ENCODE measurements around the gene LRRTM4. TPM values are rescaled to one million over a fixed set of nuclear protein-coding genes. Genes with fewer than 3 reads are reported as not detected.

LRRTM4 gene
- polyA plus RNA-seq, 1 donor, result 1.2 TPM

GRCh38 chr2:77016443-77017354 lies 505.5 kb downstream of the LRRTM4 start:
- Histone ChIP-seq H3K9me3 (ENCODE audit: control insufficient read depth, low read depth, low read length) (no peaks in the 10 kb centered on the region), H3K4me3 (ENCODE audit: low read length) (no peak overlapping the region), H3K36me3 (ENCODE audit: control insufficient read depth, insufficient read depth, low read length) (no peaks in the 10 kb centered on the region), H3K27ac (ENCODE audit: low read length) (no peak overlapping the region), H3K4me1 (ENCODE audit: control insufficient read depth, insufficient read depth, low read length) (no peaks in the 10 kb centered on the region), H3K27me3 (ENCODE audit: control insufficient read depth, insufficient read depth, low read length) (no peaks in the 10 kb centered on the region)
- WGBS (ENCODE audit: insufficient coverage, low lambda C conversion rate), result 64% methylated on average over 2 of the region's 4 CpGs
- no peak for DNase-seq

- no peaks in the 10 kb centered on the region for H3K9me3 ChIP-seq (ENCODE audit: control insufficient read depth, low read depth, low read length)
- H3K36me3 ChIP-seq (ENCODE audit: control insufficient read depth, insufficient read depth, low read length), result no peaks in the 10 kb centered on the region
- no CpG with 5 or more reads among the region's 2 CpGs for WGBS (ENCODE audit: insufficient coverage, low lambda C conversion rate)
- no peaks in the 10 kb centered on the region for H3K4me1 ChIP-seq (ENCODE audit: control insufficient read depth, insufficient read depth, low read length)
- DNase-seq, result no peak
- no peak overlapping the region for H3K4me3 ChIP-seq (ENCODE audit: low read length)
- H3K27ac ChIP-seq (ENCODE audit: low read length), result no peak overlapping the region
- H3K27me3 ChIP-seq (ENCODE audit: control insufficient read depth, insufficient read depth, low read length), result no peaks in the 10 kb centered on the region
Observed at GRCh38 chr2:77013953-77014352, 508.2 kb downstream of the LRRTM4 start.

GRCh38 chr2:77013457-77013856 lies 508.7 kb downstream of the LRRTM4 start:
- no CpG with 5 or more reads among the region's 2 CpGs for WGBS (ENCODE audit: insufficient coverage, low lambda C conversion rate)

GRCh38 chr2:77009307-77009706 lies 512.9 kb downstream of the LRRTM4 start:
- no peaks in the 10 kb centered on the region for H3K27me3 ChIP-seq (ENCODE audit: control insufficient read depth, insufficient read depth, low read length)
- no peaks in the 10 kb centered on the region for H3K9me3 ChIP-seq (ENCODE audit: control insufficient read depth, low read depth, low read length)
- H3K4me1 ChIP-seq (ENCODE audit: control insufficient read depth, insufficient read depth, low read length), result no peaks in the 10 kb centered on the region
- 79% methylated on average over 2 of the region's 3 CpGs for WGBS (ENCODE audit: insufficient coverage, low lambda C conversion rate)
- no peak for DNase-seq
- H3K36me3 ChIP-seq (ENCODE audit: control insufficient read depth, insufficient read depth, low read length), result no peaks in the 10 kb centered on the region
- H3K4me3 ChIP-seq (ENCODE audit: low read length), result no peak overlapping the region
- H3K27ac ChIP-seq (ENCODE audit: low read length), result no peak overlapping the region

More at GRCh38 chr2:77013457-77013856, 508.7 kb downstream of the LRRTM4 start:
- no peak overlapping the region for H3K27ac ChIP-seq (ENCODE audit: low read length)
- H3K4me1 ChIP-seq (ENCODE audit: control insufficient read depth, insufficient read depth, low read length), result no peaks in the 10 kb centered on the region
- no peaks in the 10 kb centered on the region for H3K9me3 ChIP-seq (ENCODE audit: control insufficient read depth, low read depth, low read length)
- H3K27me3 ChIP-seq (ENCODE audit: control insufficient read depth, insufficient read depth, low read length), result no peaks in the 10 kb centered on the region
- no peaks in the 10 kb centered on the region for H3K36me3 ChIP-seq (ENCODE audit: control insufficient read depth, insufficient read depth, low read length)
- no peak overlapping the region for H3K4me3 ChIP-seq (ENCODE audit: low read length)
- no peak for DNase-seq

GRCh38 chr2:77008853-77009252 lies 513.3 kb downstream of the LRRTM4 start:
- H3K36me3 ChIP-seq (ENCODE audit: control insufficient read depth, insufficient read depth, low read length), result no peaks in the 10 kb centered on the region
- no peaks in the 10 kb centered on the region for H3K27me3 ChIP-seq (ENCODE audit: control insufficient read depth, insufficient read depth, low read length)
- H3K4me3 ChIP-seq (ENCODE audit: low read length), result no peak overlapping the region
- no peak overlapping the region for H3K27ac ChIP-seq (ENCODE audit: low read length)
- DNase-seq, result no peak
- no peaks in the 10 kb centered on the region for H3K9me3 ChIP-seq (ENCODE audit: control insufficient read depth, low read depth, low read length)
- no CpG with 5 or more reads among the region's 1 CpG for WGBS (ENCODE audit: insufficient coverage, low lambda C conversion rate)
- no peaks in the 10 kb centered on the region for H3K4me1 ChIP-seq (ENCODE audit: control insufficient read depth, insufficient read depth, low read length)

GRCh38 chr2:77007686-77008085 lies 514.5 kb downstream of the LRRTM4 start:
- no peak overlapping the region for H3K27ac ChIP-seq (ENCODE audit: low read length)
- no peaks in the 10 kb centered on the region for H3K27me3 ChIP-seq (ENCODE audit: control insufficient read depth, insufficient read depth, low read length)
- no peak overlapping the region for H3K4me3 ChIP-seq (ENCODE audit: low read length)
- H3K4me1 ChIP-seq (ENCODE audit: control insufficient read depth, insufficient read depth, low read length), result no peaks in the 10 kb centered on the region
- no peaks in the 10 kb centered on the region for H3K9me3 ChIP-seq (ENCODE audit: control insufficient read depth, low read depth, low read length)
- no peak for DNase-seq
- WGBS (ENCODE audit: insufficient coverage, low lambda C conversion rate), result no CpG with 5 or more reads among the region's 2 CpGs
- no peaks in the 10 kb centered on the region for H3K36me3 ChIP-seq (ENCODE audit: control insufficient read depth, insufficient read depth, low read length)

GRCh38 chr2:77005522-77005921 lies 516.7 kb downstream of the LRRTM4 start:
- no CpG with 5 or more reads among the region's 2 CpGs for WGBS (ENCODE audit: insufficient coverage, low lambda C conversion rate)

GRCh38 chr2:77001895-77002294 lies 520.3 kb downstream of the LRRTM4 start:
- no peak for DNase-seq
- Histone ChIP-seq H3K36me3 (ENCODE audit: control insufficient read depth, insufficient read depth, low read length) (no peaks in the 10 kb centered on the region), H3K4me3 (ENCODE audit: low read length) (no peak overlapping the region), H3K27me3 (ENCODE audit: control insufficient read depth, insufficient read depth, low read length) (no peaks in the 10 kb centered on the region), H3K27ac (ENCODE audit: low read length) (no peak overlapping the region), H3K9me3 (ENCODE audit: control insufficient read depth, low read depth, low read length) (no peaks in the 10 kb centered on the region), H3K4me1 (ENCODE audit: control insufficient read depth, insufficient read depth, low read length) (no peaks in the 10 kb centered on the region)
- WGBS (ENCODE audit: insufficient coverage, low lambda C conversion rate), result 100% methylated on average over 1 of the region's 1 CpG

More at GRCh38 chr2:77005522-77005921, 516.7 kb downstream of the LRRTM4 start:
- no peak overlapping the region for H3K4me3 ChIP-seq (ENCODE audit: low read length)
- no peak overlapping the region for H3K27ac ChIP-seq (ENCODE audit: low read length)
- no peaks in the 10 kb centered on the region for H3K9me3 ChIP-seq (ENCODE audit: control insufficient read depth, low read depth, low read length)
- H3K4me1 ChIP-seq (ENCODE audit: control insufficient read depth, insufficient read depth, low read length), result no peaks in the 10 kb centered on the region
- no peaks in the 10 kb centered on the region for H3K36me3 ChIP-seq (ENCODE audit: control insufficient read depth, insufficient read depth, low read length)
- H3K27me3 ChIP-seq (ENCODE audit: control insufficient read depth, insufficient read depth, low read length), result no peaks in the 10 kb centered on the region
- no peak for DNase-seq

- Histone ChIP-seq H3K9me3 (ENCODE audit: control insufficient read depth, low read depth, low read length) (no peaks in the 10 kb centered on the region), H3K27ac (ENCODE audit: low read length) (no peak overlapping the region), H3K4me1 (ENCODE audit: control insufficient read depth, insufficient read depth, low read length) (no peaks in the 10 kb centered on the region), H3K27me3 (ENCODE audit: control insufficient read depth, insufficient read depth, low read length) (no peaks in the 10 kb centered on the region), H3K36me3 (ENCODE audit: control insufficient read depth, insufficient read depth, low read length) (no peaks in the 10 kb centered on the region), H3K4me3 (ENCODE audit: low read length) (no peak overlapping the region)
- WGBS (ENCODE audit: insufficient coverage, low lambda C conversion rate), result no CpG with 5 or more reads among the region's 3 CpGs
- no peak for DNase-seq
Observed at GRCh38 chr2:76998704-76999103, 523.5 kb downstream of the LRRTM4 start.

GRCh38 chr2:76998152-76998551 lies 524.0 kb downstream of the LRRTM4 start:
- H3K4me1 ChIP-seq (ENCODE audit: control insufficient read depth, insufficient read depth, low read length), result no peaks in the 10 kb centered on the region
- no peak for DNase-seq
- H3K27ac ChIP-seq (ENCODE audit: low read length), result no peak overlapping the region
- no peaks in the 10 kb centered on the region for H3K36me3 ChIP-seq (ENCODE audit: control insufficient read depth, insufficient read depth, low read length)
- no peaks in the 10 kb centered on the region for H3K9me3 ChIP-seq (ENCODE audit: control insufficient read depth, low read depth, low read length)
- H3K4me3 ChIP-seq (ENCODE audit: low read length), result no peak overlapping the region
- H3K27me3 ChIP-seq (ENCODE audit: control insufficient read depth, insufficient read depth, low read length), result no peaks in the 10 kb centered on the region

- Histone ChIP-seq H3K9me3 (ENCODE audit: control insufficient read depth, low read depth, low read length) (no peaks in the 10 kb centered on the region), H3K36me3 (ENCODE audit: control insufficient read depth, insufficient read depth, low read length) (no peaks in the 10 kb centered on the region), H3K4me3 (ENCODE audit: low read length) (no peak overlapping the region), H3K27ac (ENCODE audit: low read length) (no peak overlapping the region), H3K4me1 (ENCODE audit: control insufficient read depth, insufficient read depth, low read length) (no peaks in the 10 kb centered on the region), H3K27me3 (ENCODE audit: control insufficient read depth, insufficient read depth, low read length) (no peaks in the 10 kb centered on the region)
- WGBS (ENCODE audit: insufficient coverage, low lambda C conversion rate), result no CpG with 5 or more reads among the region's 1 CpG
- DNase-seq, result no peak
Observed at GRCh38 chr2:76997296-76997695, 524.9 kb downstream of the LRRTM4 start.

All from large intestine (tissue), 3 donors.